Ecto neural progenitor cell (in vitro differentiated cells): ENCODE measurements around the gene CDC42EP4.
"Not testable (repeated sequence)": the region's sequence is repeated elsewhere in the genome, so short reads cannot be mapped to it uniquely, and the experiment has no call there.

Source experiments
- DNase-seq: peaks from one replicate; pipeline ENCODE4 v3.0.0-alpha.2; 2018; ENCODE audit warnings: low spot score

The CDC42EP4 gene

DNA sequence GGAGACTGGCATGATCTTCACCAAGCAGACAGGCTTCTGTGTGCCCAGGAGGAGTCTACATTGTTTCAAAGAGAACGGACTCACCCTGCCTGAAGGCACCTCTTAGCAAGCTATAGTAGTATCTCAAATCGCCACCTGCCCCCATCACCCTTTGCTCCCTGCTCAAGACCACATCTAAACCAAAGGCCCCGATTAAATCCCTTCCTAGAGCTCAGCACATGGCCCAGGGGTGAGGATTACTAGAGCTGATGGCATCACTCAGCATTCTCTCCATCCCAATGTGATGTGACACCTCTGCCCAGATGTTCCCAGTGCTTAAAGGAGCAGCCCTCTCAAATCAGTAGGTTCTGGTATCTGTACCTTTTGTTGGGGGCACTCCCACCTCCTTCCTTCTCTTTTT, 8.0 kb upstream of the CDC42EP4 start:
- DNase-seq, result no peak

DNA sequence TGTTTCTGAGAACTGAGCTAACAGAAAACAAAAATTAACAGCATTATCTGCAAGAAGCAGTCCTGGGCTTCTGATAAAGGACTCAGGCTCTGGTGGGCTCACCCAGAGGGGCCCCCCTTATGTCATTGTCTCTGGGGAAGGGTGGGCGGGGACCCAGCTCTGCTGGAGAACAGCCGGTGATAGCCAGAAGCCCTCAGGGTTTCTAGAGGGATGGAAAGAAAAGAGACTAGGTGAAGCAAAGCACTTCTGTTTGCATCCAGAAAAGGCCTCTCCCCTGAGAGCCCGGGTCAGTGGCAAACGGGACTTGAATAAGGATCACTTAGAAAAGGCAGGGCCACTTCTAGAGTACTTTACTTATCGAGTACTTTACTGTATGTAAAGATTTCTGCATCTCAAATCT, 7.0 kb upstream of the CDC42EP4 start:
- no peak for DNase-seq

DNA sequence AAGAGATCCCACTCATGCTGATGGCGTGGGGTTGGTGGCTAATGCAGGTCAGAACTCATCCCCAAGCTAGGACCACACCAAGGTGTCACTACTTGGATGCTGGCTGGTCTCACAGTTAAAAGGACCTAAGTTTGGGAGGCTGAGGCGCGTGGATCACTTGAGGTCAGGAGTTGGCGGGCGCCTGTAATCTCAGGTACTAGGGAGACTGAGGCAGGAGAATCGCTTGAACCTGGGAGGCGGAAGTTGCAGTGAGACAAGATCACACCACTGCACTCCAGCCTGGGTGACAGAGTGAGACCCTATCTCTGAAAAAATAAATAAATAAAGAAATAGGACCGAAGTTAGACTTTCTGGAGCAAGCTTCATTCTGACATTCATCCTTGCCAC, 6.6 kb upstream of the CDC42EP4 start:
- DNase-seq, result no peak

DNA sequence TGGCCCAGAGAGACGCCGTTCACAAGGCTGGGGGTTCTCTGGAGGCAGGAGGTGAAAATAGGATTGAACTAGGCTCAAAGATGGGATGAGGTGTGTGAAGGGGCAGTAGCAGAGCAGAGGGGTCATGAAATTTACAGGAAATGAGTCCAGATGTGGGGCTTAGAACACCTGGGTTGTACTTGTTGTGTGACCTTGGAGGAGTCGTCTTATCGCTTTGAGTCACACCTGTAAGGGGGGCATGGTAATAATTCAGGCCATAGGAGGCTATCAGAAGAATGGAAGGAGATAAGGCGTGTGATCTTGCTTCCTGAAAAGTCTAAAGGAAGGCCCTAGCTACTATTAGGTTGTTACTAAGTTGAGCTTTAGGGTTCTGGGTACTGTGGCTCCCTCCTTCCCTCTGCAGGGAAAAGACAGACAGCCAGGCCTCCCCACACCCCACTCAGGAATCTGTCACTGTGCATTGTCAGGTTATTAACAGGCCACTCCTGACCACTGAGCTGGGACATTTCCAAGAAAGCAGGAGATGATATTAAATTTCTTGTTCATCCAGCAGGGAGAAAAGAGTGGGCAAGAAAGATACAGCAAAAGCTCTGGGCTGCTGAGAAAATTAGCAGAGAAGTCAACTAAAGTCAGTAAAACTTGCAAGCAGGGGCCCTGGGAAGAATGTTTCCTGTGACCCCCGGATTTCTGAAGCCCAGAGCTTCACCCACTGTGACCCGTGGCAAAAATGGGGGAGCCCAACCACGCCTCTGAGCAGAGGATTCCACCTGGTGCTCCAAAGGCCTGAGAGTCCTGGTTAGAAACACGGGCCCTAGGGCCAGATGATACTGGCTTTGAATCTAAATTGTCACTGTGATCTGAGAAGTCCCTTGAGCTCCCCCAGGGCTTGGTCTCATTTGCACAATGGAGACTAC, 6.0 kb upstream of the CDC42EP4 start:
- no peak for DNase-seq

DNA sequence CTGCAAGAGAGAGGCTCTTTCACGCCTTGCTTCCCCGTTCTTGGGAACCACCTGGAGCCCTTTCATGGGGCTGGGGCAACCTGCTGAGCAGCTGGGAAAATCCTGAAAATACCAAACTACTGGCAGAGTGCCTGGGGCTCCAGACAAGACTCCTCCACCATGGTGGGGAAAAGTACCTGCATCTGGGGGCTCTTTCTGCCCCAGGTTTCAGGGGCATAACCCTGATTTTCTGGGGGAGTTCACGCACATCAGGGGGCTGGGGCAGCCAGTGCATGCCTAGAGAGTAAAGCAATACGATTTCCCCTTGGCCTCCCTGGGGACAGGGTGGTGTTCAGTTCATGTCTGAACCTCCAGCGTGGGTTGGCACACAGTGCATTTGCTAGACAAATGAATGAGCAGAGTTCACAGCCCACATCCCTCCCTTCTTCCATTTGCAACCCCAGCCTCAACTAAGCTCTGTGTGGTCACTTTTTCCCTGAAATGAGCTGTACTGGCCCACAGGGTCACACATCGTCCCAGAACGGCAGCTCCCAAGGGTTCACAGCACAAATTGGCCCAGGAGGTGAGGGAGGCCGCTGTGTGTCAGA, 5.2 kb upstream of the CDC42EP4 start:
- no peak for DNase-seq

DNA sequence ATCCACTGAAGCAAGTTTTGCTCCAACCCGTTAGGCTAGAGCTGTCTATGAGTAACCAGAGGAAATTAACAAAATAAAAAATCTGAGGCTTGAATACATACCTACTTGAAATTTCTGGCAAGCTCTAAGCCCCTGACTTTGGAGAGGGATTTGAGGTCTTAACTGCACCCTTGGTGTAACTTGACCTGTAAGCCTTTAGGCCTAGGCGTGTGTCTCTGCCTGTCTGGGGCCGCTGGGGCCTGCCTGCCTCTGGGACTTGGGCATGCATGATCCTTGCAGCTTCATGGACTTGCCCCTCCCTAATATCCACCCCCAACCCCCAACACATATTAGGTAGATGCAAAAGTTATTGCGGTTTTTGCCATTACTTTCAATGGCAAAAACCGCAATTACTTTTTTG, 3.7 kb upstream of the CDC42EP4 start:
- DNase-seq, result no peak

DNA sequence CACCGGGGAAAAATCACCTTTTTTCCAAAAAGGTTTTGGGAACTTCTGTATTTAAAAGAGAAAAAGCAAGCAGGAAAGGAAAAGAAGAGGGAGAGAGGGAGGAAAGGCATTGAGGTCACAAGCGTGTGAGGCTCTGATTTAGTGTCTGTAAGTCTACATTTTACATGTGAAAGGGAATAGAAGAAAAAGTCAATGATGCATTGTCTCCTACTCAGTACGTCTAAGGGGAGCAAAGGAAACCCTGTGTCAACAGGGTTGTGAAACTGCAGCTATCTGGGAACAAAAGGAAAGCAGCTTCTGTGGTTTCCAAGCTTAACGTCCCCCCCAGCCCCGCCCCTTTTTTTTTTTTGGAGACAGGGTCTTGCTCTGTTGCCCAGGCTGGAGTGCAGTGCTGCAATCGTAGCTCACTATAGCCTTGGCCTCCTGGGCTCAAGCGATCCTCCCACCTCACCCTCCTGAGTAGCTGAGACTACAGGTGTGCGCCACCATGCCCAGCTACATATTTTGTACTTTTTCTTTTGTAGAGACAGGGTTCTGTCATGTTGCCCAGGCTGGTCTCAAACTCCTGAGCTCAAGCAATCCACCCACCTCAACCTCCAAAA, 1.8 kb upstream of the CDC42EP4 start:
- DNase-seq, result no peak

DNA sequence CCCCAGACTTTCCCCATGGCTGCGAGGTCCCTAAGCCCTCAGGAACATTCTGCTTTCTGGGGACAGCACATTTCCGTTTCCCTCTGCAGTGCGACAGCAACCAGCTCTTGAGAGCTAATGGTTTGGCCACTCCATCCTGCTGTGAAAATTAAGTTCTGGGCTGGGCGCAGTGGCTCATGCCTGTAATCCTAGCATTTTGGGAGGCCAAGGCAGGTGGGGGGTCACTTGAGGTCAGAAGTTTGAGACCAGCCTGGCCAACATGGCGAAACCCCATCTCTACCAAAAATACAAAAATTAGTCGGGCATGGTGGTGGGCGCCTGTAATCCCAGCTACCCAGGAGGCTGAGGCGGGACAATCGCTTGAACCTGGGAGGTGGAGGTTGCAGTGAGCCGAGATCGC, 1.1 kb upstream of the CDC42EP4 start:
- DNase-seq, result not testable (repeated sequence)

DNA sequence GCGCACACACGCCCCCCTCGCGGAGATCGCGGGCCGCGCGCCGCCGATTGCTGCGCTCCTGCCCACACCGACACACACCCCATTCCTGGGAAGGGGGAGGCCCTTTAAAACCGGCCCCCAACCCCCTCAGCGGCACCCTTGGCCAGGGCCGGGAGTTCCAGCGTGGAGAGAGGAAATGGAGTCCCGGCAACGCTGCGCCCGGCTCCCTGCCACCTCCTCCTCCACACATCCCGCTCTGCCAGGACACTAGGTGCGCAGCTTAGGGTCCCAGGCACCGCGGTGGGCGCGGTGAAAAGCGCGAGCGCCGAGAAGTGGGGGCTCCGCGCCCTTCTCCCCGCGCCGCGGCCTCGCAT, 397 bp downstream of the CDC42EP4 start:
- DNase-seq, result no peak

DNA sequence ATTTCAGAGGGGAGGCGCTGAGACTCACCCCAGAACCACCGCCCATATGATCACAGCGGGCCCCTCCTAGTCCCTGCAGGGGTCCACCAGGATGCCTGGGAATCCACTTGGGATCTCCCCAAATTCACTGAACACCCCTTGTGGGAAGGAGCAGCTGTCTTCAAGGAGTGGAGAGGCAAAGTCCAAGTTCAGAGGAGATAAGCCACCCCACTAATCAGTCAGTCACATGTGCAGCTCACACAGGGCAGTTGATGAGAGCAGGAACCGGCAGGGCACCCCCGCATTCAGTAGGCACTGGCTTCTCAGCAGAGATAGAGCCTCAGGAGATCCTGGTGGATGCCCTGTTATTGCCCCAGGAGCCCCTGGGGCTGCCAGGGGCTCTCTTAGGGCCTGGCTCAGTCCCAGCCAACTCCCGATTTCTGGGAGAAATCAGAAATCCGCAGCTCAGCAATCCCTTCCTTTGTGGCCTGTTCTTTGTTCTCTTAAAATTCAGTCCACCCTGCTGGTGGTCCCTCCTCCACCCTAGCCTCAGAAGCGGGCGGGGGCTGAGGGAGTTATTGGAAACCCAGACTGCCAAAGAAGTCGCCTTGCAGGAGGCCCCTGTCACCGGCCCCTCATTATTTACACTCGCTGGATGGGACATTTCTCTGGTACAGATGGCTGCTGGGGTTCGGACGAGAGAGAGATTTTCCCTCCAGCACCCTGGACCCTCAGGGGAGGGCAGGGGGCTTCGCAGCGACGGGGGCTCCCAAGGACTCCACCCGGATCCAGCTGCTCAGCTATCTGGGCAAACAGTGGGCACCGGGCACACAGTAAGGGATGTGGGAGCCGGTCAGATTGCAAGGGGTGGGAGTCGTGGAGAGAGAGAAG, 1.8 kb downstream of the CDC42EP4 start:
- peak; percentile 82 for DNase-seq

DNA sequence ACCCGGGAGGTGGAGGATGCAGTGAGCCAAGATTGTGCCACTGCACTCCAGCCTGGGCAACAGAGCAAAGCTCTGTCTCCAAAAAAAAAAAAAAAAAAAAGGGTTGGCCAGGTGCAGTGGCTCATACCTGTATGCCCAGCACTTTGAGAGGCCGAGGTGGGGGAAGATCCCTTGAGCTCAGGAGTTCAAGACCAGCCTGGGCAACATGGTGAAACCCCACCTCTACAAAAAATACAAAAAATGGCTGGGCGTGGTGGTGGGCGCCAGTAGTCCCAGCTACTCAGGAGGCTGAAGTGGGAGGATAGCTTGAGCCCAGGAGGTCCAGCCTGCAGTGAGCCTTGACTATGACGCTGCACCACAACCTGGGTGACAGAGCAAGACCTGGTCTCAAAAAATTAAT, 2.8 kb downstream of the CDC42EP4 start:
- not testable (repeated sequence) for DNase-seq

DNA sequence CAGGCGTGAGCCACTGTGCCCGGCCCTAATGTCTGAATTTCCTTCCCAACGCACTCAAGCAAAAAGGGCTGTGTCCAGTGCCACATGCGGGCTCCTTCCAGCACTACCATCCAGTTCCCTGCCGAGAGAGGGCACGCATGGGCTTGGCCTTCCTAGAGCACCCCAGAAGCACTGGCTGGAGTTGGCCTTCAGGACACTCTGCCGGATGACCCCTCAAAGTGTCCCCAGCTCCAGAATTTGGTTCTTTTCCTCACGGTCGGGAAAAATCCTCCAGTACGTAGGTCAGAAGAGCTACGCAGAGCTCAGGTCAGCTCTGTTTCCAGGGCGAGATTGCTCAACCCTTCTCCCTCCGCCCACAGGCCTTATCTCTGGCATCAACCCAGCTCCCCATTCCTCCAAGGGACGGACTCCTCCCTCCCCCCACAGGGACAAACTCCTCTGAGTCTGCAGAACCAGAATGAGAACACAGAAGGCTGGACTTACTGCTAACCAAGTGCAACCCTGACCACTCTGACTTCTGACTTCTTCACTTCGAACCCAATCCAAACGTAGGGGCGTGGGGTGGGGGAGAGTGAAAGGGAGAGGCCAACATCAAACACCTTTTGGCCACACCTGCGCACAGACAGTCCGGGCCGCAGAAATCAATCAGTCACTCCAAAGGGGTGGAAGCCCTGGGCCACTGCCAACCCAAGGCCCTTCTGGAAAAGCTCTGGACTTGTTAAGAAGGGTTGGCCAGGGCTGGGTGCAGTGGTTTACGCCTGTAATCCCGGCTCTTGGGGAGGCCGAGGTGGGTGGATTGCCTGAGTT, 3.6 kb downstream of the CDC42EP4 start:
- peak; percentile 52 for DNase-seq

DNA sequence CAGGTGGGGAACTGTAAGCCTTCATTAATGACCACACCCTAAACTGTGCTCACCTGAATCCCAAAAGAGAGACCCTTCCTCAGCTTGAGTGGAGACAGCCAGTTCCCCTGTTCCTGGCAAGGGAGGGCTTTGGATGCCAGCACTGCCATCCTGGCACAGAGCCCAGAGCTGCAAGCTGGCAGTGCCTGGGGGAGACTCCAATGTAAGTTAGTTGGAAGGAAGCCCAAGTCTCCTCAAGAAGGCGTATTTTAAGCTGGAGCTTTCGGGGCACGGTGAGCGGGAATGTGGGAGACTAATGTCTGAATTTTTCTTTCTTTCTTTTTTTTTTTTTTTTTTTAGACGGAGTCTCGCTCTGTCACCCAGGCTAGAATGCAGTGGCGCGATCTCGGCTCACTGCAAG, 4.7 kb downstream of the CDC42EP4 start:
- DNase-seq, result no peak

DNA sequence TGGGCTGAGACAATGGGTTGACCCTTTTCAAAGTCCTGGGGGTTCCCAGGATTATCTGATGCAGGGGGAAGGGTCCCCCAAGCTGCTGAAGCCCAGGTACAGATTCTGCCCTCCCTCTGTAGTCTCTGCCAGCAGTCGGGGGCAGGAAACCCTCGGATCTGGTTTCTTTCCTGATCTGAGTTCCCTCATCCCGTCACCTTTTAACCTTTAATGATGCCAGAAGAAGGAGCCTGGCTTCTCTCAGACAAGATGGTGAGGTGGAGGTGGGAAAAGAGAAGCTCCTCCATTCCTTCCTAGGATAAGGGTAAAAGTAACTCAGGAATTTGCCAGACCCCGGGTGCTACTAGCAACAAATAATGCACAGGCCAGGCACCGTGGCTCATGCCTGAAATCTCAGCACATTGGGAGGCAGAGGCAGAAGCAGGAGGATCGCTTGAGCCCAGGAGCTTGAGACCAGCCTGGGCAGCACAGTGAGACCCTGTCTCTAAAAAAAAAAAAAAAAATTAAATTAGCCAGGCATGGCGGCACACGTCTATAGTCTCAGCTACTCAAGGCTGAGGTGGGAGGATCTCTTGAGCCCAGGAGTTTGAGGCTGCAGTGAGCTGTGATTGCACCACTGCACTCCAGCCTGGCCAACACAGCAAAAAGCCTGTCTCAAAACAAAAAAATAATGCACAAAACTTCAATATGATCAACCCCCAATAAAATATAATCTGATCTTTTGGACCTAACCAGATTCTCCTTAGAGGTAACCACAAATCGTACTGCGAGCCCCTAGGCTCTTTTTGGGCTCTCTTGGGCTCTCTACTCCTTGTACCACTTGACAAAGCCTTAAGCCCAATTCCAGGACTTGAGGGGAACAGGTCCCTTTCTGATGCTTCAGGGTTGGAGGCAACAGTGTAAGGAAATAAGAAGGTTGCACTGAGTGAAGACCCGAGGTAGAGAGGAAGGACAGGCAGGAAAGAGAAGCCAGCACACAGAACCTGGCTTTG, 5.7 kb downstream of the CDC42EP4 start:
- no peak for DNase-seq

DNA sequence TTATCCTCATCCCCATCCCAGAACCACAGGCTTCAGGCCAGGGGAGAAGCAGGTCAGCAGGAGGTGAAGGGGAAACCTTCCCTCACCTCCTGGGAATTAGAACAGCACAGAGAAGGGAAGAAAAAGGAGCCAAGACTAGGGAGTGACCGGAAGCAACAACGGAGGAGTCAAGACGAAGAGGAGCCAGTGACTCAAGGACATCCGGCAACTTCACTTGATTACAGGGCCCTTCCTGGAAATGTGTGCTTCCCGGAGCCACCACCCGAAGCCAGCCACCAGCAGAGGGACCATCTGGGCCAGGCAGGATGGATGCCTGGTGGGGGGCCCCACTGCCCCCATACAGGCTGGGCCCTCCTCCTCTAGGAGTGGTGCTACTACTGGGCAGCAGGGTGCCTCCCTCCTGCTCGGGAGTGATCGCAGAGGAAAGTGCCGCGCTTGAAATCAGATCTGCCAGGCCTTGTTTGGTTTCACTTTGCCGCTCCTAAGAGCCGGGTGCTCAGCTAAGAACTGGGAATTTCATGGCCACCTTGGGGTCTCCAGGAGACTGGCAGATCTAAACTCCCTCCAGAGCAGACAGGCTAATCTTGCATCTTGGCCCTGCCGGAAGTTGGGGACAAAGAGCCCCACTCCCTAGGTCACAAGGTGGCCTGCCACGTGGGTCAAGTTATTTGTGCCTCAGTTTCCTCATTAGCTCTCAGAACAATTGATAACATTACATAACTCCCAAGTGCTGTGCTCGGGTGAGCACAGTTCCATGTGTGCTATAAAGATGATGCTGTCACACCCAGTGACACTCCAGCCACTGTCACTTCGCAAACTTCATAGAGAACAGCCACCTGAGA, 6.6 kb downstream of the CDC42EP4 start:
- DNase-seq, result peak; percentile 64

DNA sequence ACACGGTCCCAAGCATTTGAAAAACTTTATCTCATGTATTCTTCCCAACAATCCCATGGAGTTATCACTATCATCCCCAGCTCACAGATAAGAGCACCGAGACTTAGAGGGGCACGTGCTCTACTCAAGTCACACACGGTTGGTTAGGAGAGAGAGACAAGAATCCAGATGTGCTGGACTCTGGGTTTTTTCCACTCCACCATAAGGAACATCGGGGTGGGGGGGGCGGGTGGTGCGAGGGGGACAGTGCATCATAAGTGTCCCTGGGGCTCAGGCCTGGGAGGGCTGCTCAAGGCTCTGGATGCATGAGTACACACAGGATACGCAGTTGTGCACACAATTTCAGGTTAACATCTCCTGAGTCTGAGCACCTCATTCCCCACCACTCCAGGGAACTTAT, 7.4 kb downstream of the CDC42EP4 start:
- no peak for DNase-seq

DNA sequence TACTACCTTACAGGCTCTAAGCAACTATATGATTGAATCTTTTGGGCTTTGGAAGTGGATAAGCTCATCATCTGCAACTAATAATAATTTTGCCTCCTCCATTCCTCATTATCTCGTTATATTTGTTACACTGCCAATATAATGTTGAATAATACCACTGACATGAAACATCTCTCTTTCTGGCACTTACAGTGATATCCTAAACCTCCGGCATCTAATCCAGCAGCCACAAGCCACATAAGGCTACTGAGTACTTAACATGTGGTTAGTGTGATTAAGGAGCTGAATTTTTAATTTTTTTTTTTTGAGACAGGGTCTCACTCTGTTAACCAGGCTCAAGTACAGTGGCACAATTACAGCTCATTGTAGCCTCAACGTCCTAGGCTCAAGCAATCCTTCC, 9.6 kb downstream of the CDC42EP4 start:
- no peak for DNase-seq

DNA sequence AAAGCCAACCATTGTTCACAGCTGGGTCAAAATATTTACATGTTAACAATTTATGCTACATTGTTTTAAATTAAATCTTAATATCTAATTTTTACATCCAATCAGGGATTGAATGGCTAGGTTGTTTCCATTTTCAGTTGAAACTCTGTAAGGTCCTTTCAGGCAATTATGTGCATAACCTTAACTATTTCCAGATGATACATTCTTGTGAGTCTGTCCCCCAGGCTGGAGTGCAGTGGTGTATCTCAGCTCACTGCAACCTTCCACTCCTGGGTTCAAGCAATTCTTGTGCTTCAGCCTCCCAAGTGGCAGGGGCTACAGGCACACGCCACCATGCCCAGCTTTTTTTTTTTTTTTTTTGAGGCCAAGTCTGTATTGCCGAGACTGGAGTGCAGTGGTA, 10.4 kb downstream of the CDC42EP4 start:
- no peak for DNase-seq

DNA sequence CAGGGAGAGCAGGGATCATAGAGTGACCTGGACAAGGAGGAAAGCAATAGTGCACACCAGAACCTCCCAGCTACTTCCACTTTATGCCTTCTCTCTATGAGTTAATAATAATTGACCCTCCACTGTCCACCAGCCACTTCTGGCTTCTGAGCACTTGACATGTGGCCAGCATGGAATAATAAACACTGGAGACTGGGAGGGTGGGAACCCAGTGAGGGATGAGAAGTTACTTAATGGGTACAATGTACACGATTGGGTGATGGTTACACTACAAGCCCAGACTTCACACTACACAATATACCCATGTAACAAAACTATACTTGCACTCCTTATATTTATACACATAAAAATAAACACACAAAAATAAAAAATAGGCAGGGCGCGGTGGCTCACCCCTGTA, 11.4 kb downstream of the CDC42EP4 start:
- DNase-seq, result no peak
